Mucosa of rectum (tissue), 2 donors: ENCODE results near the gene SETBP1.

Experiments used
- H3K27ac ChIP-seq, 2 donors: one replicate each; pipeline ENCODE4 v1.7.0; 2013; ENCODE audit warnings: inconsistent platforms in 2 of 2, low read depth in 2 of 2, low read length in 2 of 2
- H3K27me3 ChIP-seq, 2 donors: one replicate each; pipeline ENCODE4 v1.7.0; 2013; ENCODE audit warnings: low read length in 2 of 2; ENCODE audit not compliant: control insufficient read depth in 2 of 2, insufficient read depth in 2 of 2
- H3K36me3 ChIP-seq, 2 donors: one replicate each; pipeline ENCODE4 v1.7.0; 2013; ENCODE audit warnings: low read length in 2 of 2; ENCODE audit not compliant: control insufficient read depth in 2 of 2, insufficient read depth in 2 of 2
- H3K4me1 ChIP-seq, 2 donors: one replicate each; pipeline ENCODE4 v1.7.0; 2013; ENCODE audit warnings: low read length in 2 of 2, mild to moderate bottlenecking in 1 of 2; ENCODE audit not compliant: control insufficient read depth in 2 of 2, insufficient read depth in 2 of 2
- H3K4me3 ChIP-seq, 2 donors: one replicate each; pipeline ENCODE4 v1.7.0; 2013; ENCODE audit warnings: low read length in 2 of 2
- H3K9ac ChIP-seq, 2 donors: one replicate each; pipeline ENCODE4 v1.7.0; 2013; ENCODE audit warnings: low read length in 2 of 2, low read depth in 1 of 2, mild to moderate bottlenecking in 1 of 2
- H3K9me3 ChIP-seq, 2 donors: one replicate each; pipeline ENCODE4 v1.7.0; 2013; ENCODE audit warnings: low read length in 2 of 2; ENCODE audit not compliant: control insufficient read depth in 2 of 2
- donor health status: healthy.
- donor health status: Normal muscosa, but diverticular disease.

The SETBP1 gene

DNA sequence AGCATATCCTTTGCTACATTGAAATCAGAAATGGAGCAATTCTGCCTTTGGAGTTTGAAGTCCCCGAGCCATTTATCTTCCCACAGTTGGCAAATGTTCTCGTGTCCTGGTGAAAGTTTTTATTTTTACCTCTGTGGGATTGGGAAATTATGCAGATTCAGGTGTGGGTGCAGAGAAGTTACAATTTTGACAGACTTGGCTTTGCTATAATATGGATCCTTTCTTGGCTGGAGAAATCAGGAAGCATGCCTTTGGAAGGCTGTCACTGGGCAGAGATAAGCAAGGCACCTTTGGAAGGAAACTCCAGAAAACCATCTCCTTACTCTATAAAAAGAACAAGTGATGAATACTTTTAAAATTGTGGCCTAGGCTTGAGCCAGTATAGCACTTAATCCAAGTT, 278.3 kb downstream of the SETBP1 start:
- Histone ChIP-seq H3K9ac (no peak overlapping the region), H3K36me3 (no peaks in the 10 kb centered on the region), H3K9me3 (no peaks in the 10 kb centered on the region), H3K27ac (no peak overlapping the region), H3K4me3 (no peak overlapping the region), H3K4me1 (no peaks in the 10 kb centered on the region), H3K27me3 (no peaks in the 10 kb centered on the region)

DNA sequence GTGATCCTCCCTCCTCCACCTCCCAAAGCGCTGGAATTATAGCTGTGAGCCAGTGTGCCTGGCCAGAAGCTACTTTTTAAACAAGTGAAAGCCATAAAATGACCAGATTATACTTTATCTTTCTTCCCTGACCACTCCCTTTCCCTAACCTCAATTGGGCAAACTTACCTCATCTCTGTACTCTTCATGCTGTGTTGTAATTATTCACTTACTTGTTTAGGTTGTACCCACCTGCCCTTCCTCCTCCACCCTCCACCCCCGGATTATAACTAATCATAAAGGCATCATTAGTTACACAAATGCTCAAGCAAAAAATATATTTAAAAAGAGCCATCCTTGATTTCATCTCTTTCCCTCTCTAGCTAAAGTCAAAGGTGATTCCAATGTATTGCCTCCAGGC, 279.9 kb downstream of the SETBP1 start:
- no peaks in the 10 kb centered on the region for H3K9me3 ChIP-seq
- H3K9ac ChIP-seq: no peak overlapping the region
- no peaks in the 10 kb centered on the region for H3K36me3 ChIP-seq
- H3K27me3 ChIP-seq: no peaks in the 10 kb centered on the region
- H3K4me3 ChIP-seq: no peak overlapping the region
- H3K27ac ChIP-seq: no peak overlapping the region
- no peaks in the 10 kb centered on the region for H3K4me1 ChIP-seq

DNA sequence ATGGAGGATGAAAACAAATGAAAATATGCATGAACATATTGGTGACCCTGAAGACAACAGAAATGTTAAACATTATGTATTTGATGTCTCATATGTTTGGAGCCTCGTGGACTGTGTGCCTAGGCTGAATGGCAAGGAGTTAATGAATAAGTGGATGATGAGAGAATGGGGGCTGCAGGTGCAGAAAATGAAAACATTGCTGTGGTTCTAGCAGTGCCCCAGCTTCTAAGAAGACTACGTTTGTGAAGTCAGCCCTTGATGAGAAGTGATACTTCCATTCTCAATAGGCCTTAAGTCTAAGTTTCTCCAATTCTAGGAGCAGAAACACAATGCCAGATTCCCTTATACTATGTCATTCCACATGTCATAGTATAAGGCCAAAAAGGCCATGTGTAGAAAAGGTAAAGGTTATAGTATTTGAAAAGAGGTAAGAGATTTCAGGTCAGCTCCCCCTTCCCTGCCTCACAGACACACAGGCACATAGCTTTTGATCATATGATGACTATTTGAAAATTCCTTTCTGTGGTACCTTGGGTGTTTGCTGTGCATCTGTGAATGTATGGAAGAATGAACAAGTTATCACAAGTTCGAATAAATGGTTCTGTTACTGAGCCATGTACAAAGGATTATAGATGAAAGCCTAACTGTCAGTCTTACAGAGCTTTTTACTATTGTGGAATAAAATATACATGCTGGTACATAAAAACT, 280.8 kb downstream of the SETBP1 start:
- no peaks in the 10 kb centered on the region for H3K4me1 ChIP-seq
- no peaks in the 10 kb centered on the region for H3K27me3 ChIP-seq
- H3K36me3 ChIP-seq: no peaks in the 10 kb centered on the region
- H3K27ac ChIP-seq: no peak overlapping the region
- no peak overlapping the region for H3K4me3 ChIP-seq
- H3K9me3 ChIP-seq: no peaks in the 10 kb centered on the region
- H3K9ac ChIP-seq: no peak overlapping the region

DNA sequence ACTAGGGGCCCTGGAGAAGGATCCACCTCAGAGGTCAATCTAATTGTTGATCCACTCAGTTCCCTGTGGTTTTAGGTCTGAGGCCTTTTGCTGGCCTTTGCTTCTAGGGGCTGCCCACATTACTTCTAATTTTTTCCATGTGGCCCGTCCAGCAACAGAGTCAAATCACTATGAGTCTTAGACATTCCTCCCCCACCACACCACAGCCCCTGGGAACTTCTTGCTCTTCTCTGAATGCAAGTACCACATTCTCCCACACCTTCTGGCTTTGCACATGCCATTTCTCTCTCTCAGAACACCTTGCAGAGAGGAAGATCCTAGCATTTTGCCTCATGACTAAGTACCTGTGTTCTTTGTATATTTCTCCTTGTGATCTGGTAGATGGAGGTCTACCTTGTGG, 286.9 kb downstream of the SETBP1 start:
- no peaks in the 10 kb centered on the region for H3K27me3 ChIP-seq
- H3K4me1 ChIP-seq: no peaks in the 10 kb centered on the region
- H3K4me3 ChIP-seq: no peak overlapping the region
- H3K9me3 ChIP-seq: no peaks in the 10 kb centered on the region
- no peaks in the 10 kb centered on the region for H3K36me3 ChIP-seq
- H3K9ac ChIP-seq: no peak overlapping the region
- H3K27ac ChIP-seq: no peak overlapping the region

DNA sequence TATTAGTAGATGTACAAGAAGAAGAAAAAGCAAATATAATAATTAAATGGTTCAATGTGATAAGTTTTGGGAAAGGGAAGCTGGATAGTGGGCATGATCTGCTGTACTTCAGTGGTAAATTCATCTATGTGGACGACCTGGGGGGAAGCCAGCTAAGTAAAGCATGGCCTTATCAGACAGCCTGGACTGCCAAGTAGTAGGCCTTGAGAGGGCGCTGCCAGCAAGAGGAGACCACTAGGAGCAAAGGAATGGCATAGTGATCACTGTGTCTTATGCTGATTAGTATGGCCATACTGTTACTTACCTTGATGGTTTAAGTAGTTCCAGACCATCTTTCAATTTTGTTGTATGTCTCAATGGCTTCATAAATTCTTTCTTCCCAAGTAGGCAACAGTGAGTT, 287.6 kb downstream of the SETBP1 start:
- H3K9me3 ChIP-seq: no peaks in the 10 kb centered on the region
- H3K9ac ChIP-seq: no peak overlapping the region
- no peaks in the 10 kb centered on the region for H3K4me1 ChIP-seq
- H3K27ac ChIP-seq: no peak overlapping the region
- no peak overlapping the region for H3K4me3 ChIP-seq
- H3K27me3 ChIP-seq: no peaks in the 10 kb centered on the region
- H3K36me3 ChIP-seq: no peaks in the 10 kb centered on the region

DNA sequence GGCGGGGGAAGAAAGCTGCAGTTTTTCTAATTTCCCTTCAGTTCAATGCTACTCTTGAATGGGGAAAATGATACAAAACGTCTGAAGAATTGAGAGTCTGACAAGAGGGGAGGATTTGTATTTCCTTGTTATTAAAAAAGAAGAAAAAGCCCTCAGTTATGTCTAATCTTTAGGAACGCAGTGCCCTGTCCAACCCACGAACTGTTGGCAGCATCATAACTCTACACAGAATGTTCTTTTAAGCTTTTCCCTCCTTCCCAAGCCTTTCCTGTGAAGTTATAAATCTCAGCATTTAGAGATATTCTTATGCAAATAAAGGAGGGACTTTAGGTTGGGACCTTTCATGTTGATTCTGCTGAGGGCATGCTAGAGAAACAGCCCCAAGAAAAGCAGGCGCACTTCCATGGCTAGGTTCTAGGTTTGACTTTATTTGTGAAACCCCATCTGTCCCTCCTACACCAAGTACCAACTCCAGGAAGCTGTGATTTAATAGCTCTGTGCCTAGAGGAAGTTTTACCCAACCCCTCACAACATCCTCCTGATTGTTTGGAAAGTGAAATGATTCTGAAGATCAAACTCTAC, 288.6 kb downstream of the SETBP1 start:
- Histone ChIP-seq H3K27ac (no peak overlapping the region), H3K36me3 (no peaks in the 10 kb centered on the region), H3K4me3 (no peak overlapping the region), H3K4me1 (no peaks in the 10 kb centered on the region), H3K9me3 (no peaks in the 10 kb centered on the region), H3K9ac (no peak overlapping the region), H3K27me3 (no peaks in the 10 kb centered on the region)

DNA sequence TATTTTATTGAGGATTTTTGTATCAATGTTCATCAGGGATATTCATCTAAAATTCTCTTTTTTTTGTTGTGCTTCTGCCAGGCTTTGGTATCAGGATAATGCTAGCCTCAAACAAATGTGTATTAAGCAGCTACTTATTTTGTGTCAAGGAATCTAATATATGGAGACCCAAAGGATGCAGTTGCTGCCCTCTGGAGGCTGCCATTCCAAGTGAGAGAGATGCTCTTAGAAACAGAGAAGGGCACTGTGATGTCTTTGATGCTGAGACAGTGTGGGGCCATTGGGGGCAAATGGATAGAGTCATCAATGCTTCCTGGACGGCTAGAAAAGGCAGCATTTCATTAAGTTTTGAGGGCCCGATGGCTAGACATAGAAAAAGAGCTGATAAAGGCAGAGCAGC, 292.6 kb downstream of the SETBP1 start:
- Histone ChIP-seq H3K36me3 (no peaks in the 10 kb centered on the region), H3K27ac (no peak overlapping the region), H3K9me3 (no peaks in the 10 kb centered on the region), H3K9ac (no peak overlapping the region), H3K4me3 (no peak overlapping the region), H3K27me3 (no peaks in the 10 kb centered on the region), H3K4me1 (no peaks in the 10 kb centered on the region)

DNA sequence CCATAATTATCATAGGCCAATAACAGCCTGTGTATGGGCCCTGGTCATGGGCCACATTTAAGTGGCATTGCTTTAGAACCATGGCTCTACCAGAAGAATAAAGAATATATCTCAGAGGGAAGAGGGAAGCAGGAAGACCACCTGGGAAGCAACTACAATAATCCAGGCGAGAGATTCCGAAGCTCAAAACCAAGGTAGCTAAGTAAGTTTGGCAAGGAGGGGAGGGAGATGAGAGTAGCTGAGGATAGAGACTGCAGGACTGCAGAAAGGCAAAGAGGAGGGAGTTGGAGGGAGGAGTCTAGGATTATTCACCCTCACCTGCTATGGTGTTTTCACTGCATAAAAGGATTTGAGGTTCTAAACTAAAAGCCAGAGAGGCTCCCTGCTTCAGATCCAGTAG, 293.5 kb downstream of the SETBP1 start:
- Histone ChIP-seq H3K4me3 (no peak overlapping the region), H3K9me3 (no peaks in the 10 kb centered on the region), H3K4me1 (no peaks in the 10 kb centered on the region), H3K36me3 (no peaks in the 10 kb centered on the region), H3K27me3 (no peaks in the 10 kb centered on the region), H3K9ac (no peak overlapping the region), H3K27ac (no peak overlapping the region)

DNA sequence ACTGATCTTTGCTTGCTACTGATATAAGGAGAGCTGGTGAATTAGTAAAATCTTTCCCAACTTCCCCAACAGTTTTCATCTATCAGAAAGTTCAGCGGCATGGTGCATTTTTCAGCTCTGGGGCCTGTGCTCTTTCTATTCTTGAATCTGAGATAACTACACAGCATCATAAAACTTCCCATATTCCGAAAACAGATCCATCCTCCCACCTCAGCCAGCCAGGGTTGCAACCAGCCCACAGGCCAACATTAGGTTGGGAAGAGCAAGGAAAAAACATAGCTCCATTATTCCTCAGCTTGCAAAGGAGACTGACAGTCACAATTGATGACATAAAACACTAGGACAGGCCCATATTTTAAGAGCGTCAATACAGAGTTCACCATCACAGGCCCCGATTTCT, 297.2 kb downstream of the SETBP1 start:
- Histone ChIP-seq H3K9ac (no peak overlapping the region), H3K36me3 (no peaks in the 10 kb centered on the region), H3K27ac (no peak overlapping the region), H3K4me3 (no peak overlapping the region), H3K27me3 (no peaks in the 10 kb centered on the region), H3K9me3 (no peaks in the 10 kb centered on the region), H3K4me1 (no peaks in the 10 kb centered on the region)

DNA sequence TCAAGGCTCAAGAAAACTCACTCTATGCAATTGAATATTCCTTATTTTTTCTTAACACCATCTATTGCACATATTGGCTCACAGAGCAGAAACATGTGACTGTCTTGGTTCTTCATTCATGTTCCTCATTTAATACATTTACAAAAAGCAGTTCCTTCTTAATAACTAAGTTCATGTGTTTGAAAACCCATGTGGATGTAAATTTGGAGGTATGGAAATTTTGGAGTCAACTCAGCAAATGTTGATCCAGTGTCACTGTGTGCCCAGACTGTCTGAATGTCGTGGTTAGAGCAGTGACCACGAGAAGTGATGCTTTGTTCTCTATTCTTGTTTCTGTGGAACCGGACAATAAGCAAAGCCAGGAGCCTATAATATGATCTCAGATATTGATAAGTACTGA, 299.1 kb downstream of the SETBP1 start:
- Histone ChIP-seq H3K9me3 (no peaks in the 10 kb centered on the region), H3K27ac (no peak overlapping the region), H3K27me3 (no peaks in the 10 kb centered on the region), H3K36me3 (no peaks in the 10 kb centered on the region), H3K4me1 (no peaks in the 10 kb centered on the region), H3K9ac (no peak overlapping the region), H3K4me3 (no peak overlapping the region)
